Left colon (tissue), 2 donors: ENCODE results near the gene ZC2HC1B. TPM values are rescaled to one million over a fixed set of nuclear protein-coding genes. Genes with fewer than 3 reads are reported as not detected.
A peak's percentile ranks its signal among the peaks of the same experiment; 100 is the strongest.
"Not testable (repeated sequence)": the region's sequence is repeated elsewhere in the genome, so short reads cannot be mapped to it uniquely, and the experiment has no call there.

ENCODE experiments used
- ATAC-seq: fragments of 200-7000 bp; cut with Tn5 transposase; one replicate; pipeline ENCODE4 v1.9.1; 2020; ENCODE audit warnings: mild to moderate bottlenecking, moderate library complexity
- DNase-seq, 2 donors: peaks; one replicate each; pipeline ENCODE4 v3.0.0-alpha.2; 2020
- intact Hi-C, 2 donors: fragments of 100-400 bp; cut with DNase I in 1 of 2; cut with micrococcal nuclease in 1 of 2; formaldehyde crosslinking; loops; one replicate each; pipeline versions ENCODE4 v1.11.2 to v1.14.0; 2022; cut with DNase I, micrococcal nuclease
- long read RNA-seq: library from polyadenylated mRNA; unstranded; transcript quantifications from one replicate; pipeline ENCODE4 v2.0.0, GENCODE V29; 2021
- total RNA-seq, 2 donors: library from RNA; stranded (reverse); fragmentation: NEBNext Ultra II Directional; extraction: Animal tissue kit (Norgen Biotek cat#: 25700); gene quantifications; one replicate each; pipeline ENCODE4 v1.2.1, GENCODE V29; 2021
- donor health status: DM: no; HTN: no; CAD: no.
- donor health status: DM: yes; HTN: yes; CAD: no.

The ZC2HC1B gene
- not detected for total RNA-seq
- long read RNA-seq, result 0 reads

- ATAC-seq, result no peak
- intact Hi-C loops, result no loop called here
- DNase-seq, result no peak
These were observed at the start of gene ZC2HC1B for GRCh38 chr6:143864234-143864633. Gene ZC2HC1B (plus strand): TSS chr6:143864474. CDS start chr6:143864540, 66 bp downstream.

GRCh38 chr6:143817621-143818020 lies 46.7 kb upstream of the ZC2HC1B start:
- ATAC-seq (no peak), DNase-seq (no peak)
- intact Hi-C loops, result no loop called here

GRCh38 chr6:143821359-143821758 lies 42.9 kb upstream of the ZC2HC1B start:
- intact Hi-C loops, result no loop called here
- no peak for DNase-seq
- ATAC-seq, result no peak

GRCh38 chr6:143822584-143823024 lies 41.7 kb upstream of the ZC2HC1B start:
- DNase-seq, result no peak
- intact Hi-C loops, result no loop called here
- no peak for ATAC-seq

GRCh38 chr6:143823548-143823947 lies 40.7 kb upstream of the ZC2HC1B start:
- ATAC-seq (no peak), DNase-seq (no peak)
- intact Hi-C loops, result no loop called here

GRCh38 chr6:143828572-143828971 lies 35.7 kb upstream of the ZC2HC1B start:
- intact Hi-C loops, result no loop called here
- ATAC-seq (no peak), DNase-seq (no peak)

- intact Hi-C loops, result no loop called here
- ATAC-seq (no peak), DNase-seq (no peak)
These were observed 28.1 kb upstream of the ZC2HC1B start for GRCh38 chr6:143836150-143836549.

- ATAC-seq, result peak; percentile 75
These were observed 25.9 kb upstream of the ZC2HC1B start for GRCh38 chr6:143838395-143838794.

GRCh38 chr6:143839196-143839595 lies 25.1 kb upstream of the ZC2HC1B start:
- DNase-seq (no peak), ATAC-seq (no peak)
- intact Hi-C loops, result no loop called here

More at GRCh38 chr6:143838395-143838794, 25.9 kb upstream of the ZC2HC1B start:
- DNase-seq, result no peak
- intact Hi-C loops, result no loop called here

GRCh38 chr6:143840595-143841265 lies 23.5 kb upstream of the ZC2HC1B start:
- no peak for DNase-seq
- ATAC-seq, result no peak
- intact Hi-C loops, result no loop called here

GRCh38 chr6:143842461-143842901 lies 21.8 kb upstream of the ZC2HC1B start:
- DNase-seq (peak in 1 of 2 donors; percentile 23), ATAC-seq (peak; percentile 21)
- intact Hi-C loops, result no loop called here

GRCh38 chr6:143842902-143843676 lies 21.2 kb upstream of the ZC2HC1B start, which contains the start of gene LTV1:
Gene LTV1 (plus strand): TSS chr6:143843338. CDS start chr6:143843478, 140 bp downstream.
- ATAC-seq, result peak; percentile 97
- intact Hi-C loops, result no loop called here
- DNase-seq, result peak; percentile 96

- no peak for DNase-seq
- peak; percentile 11 for ATAC-seq
- intact Hi-C loops, result no loop called here
These were observed 20.6 kb upstream of the ZC2HC1B start for GRCh38 chr6:143843677-143843999.

- no peak for DNase-seq
- ATAC-seq, result no peak
- intact Hi-C loops, result no loop called here
These were observed 20.3 kb upstream of the ZC2HC1B start for GRCh38 chr6:143844006-143844405.

- no peak for DNase-seq
- no peak for ATAC-seq
- intact Hi-C loops, result no loop called here
These were observed 19.2 kb upstream of the ZC2HC1B start for GRCh38 chr6:143845033-143845432.

- intact Hi-C loops, DNase-seq, ATAC-seq: not testable (repeated sequence)
These were observed 12.6 kb upstream of the ZC2HC1B start for GRCh38 chr6:143851706-143852105.

GRCh38 chr6:143855057-143855456 lies 9.2 kb upstream of the ZC2HC1B start:
- DNase-seq, intact Hi-C loops, ATAC-seq: not testable (repeated sequence)

- DNase-seq, intact Hi-C loops, ATAC-seq: not testable (repeated sequence)
These were observed 7.5 kb upstream of the ZC2HC1B start for GRCh38 chr6:143856762-143857161.

- intact Hi-C loops, result no loop called here
- no peak for DNase-seq
- no peak for ATAC-seq
These were observed 6.6 kb upstream of the ZC2HC1B start for GRCh38 chr6:143857651-143858050.
